Trophoblast cell (in vitro differentiated cells and primary cell): ENCODE results near the gene ATXN1.

Experiments
- DNase-seq, 2 donors: peaks; one replicate each; pipeline ENCODE4 v3.0.0-alpha.2; 2016
- H2AFZ ChIP-seq: 2 replicates; pipeline ENCODE4 v1.6.1; 2013; ENCODE audit warnings: low read length, moderate library complexity, mild to moderate bottlenecking; ENCODE audit not compliant: insufficient read depth, poor library complexity
- H2AK5ac ChIP-seq: 2 replicates; pipeline ENCODE4 v1.6.1; 2013; ENCODE audit warnings: mild to moderate bottlenecking, low read length
- H2BK120ac ChIP-seq: 2 replicates; pipeline ENCODE4 v1.6.1; 2013; ENCODE audit warnings: low read length, mild to moderate bottlenecking, moderate library complexity; ENCODE audit not compliant: insufficient read depth, poor library complexity
- H2BK12ac ChIP-seq: 2 replicates; pipeline ENCODE4 v1.6.1; 2013; ENCODE audit warnings: mild to moderate bottlenecking, low read length, moderate library complexity
- H2BK5ac ChIP-seq: 2 replicates; pipeline ENCODE4 v1.6.1; 2013; ENCODE audit warnings: low read length, low read depth, moderate library complexity, mild to moderate bottlenecking; ENCODE audit not compliant: poor library complexity
- H3K14ac ChIP-seq: 2 replicates; pipeline ENCODE4 v1.6.1; 2013; ENCODE audit warnings: mild to moderate bottlenecking, low read length
- H3K18ac ChIP-seq: 2 replicates; pipeline ENCODE4 v1.6.1; 2013; ENCODE audit warnings: mild to moderate bottlenecking, low read length
- H3K23ac ChIP-seq: 2 replicates; pipeline ENCODE4 v1.6.1; 2013; ENCODE audit warnings: low read length
- H3K27ac ChIP-seq: 2 replicates; pipeline ENCODE4 v1.5.1; 2013; ENCODE audit warnings: low read depth, mild to moderate bottlenecking, inconsistent platforms, low read length, moderate library complexity
- H3K27me3 ChIP-seq: 2 replicates; pipeline ENCODE4 v1.6.1; 2013; ENCODE audit warnings: inconsistent platforms, mild to moderate bottlenecking, low read length, moderate library complexity; ENCODE audit not compliant: insufficient read depth
- H3K36me3 ChIP-seq, 2 experiments: 1 replicate in 1 of 2; 2 replicates in 1 of 2; pipeline ENCODE4 v1.6.1; 2013; ENCODE audit warnings: low read length in 2 of 2, mild to moderate bottlenecking in 2 of 2, moderate library complexity in 1 of 2; ENCODE audit not compliant: insufficient read depth in 2 of 2, control insufficient read depth in 1 of 2
- H3K4ac ChIP-seq: 2 replicates; pipeline ENCODE4 v1.6.1; 2013; ENCODE audit warnings: low read depth, mild to moderate bottlenecking, low read length, moderate library complexity
- H3K4me1 ChIP-seq, 2 experiments: 1 replicate in 1 of 2; 2 replicates in 1 of 2; pipeline ENCODE4 v1.6.1; 2013; ENCODE audit warnings: low read length in 2 of 2, mild to moderate bottlenecking in 2 of 2, moderate library complexity in 1 of 2; ENCODE audit not compliant: insufficient read depth in 2 of 2, control insufficient read depth in 1 of 2
- H3K4me2 ChIP-seq: 2 replicates; pipeline ENCODE4 v1.6.1; 2013; ENCODE audit warnings: inconsistent platforms, mild to moderate bottlenecking, low read length, moderate library complexity
- H3K4me3 ChIP-seq: 2 replicates; pipeline ENCODE4 v1.5.1; 2013; ENCODE audit warnings: mild to moderate bottlenecking, low read depth, low read length, inconsistent platforms
- H3K79me1 ChIP-seq: one replicate; pipeline ENCODE4 v1.6.1; 2013; ENCODE audit warnings: low read length
- H3K79me2 ChIP-seq: 2 replicates; pipeline ENCODE4 v1.6.1; 2013; ENCODE audit warnings: low read length, mild to moderate bottlenecking; ENCODE audit not compliant: control insufficient read depth, insufficient read depth, poor library complexity
- H3K9ac ChIP-seq: 2 replicates; pipeline ENCODE4 v1.6.1; 2013; ENCODE audit warnings: mild to moderate bottlenecking, low read length
- H3K9me3 ChIP-seq: 2 replicates; pipeline ENCODE4 v1.6.1; 2013; ENCODE audit warnings: low read depth, mild to moderate bottlenecking, control low read depth, inconsistent platforms, low read length; ENCODE audit not compliant: insufficient read depth
- H4K12ac ChIP-seq: 2 replicates; pipeline ENCODE4 v1.6.1; 2013; ENCODE audit warnings: low read depth, mild to moderate bottlenecking, low read length, moderate library complexity
- H4K8ac ChIP-seq: 2 replicates; pipeline ENCODE4 v1.6.1; 2013; ENCODE audit warnings: low read depth, mild to moderate bottlenecking, low read length, moderate library complexity
- H4K91ac ChIP-seq: one replicate; pipeline ENCODE4 v1.6.1; 2013; ENCODE audit warnings: low read depth, mild to moderate bottlenecking, low read length, moderate library complexity
- WGBS: extraction: QIAGEN DNeasy Blood & Tissue Kit; methylation state at CpG from one replicate; pipeline ENCODE4 v1.1.7; 2013; ENCODE audit warnings: missing lambda C conversion rate; ENCODE audit not compliant: insufficient read length, insufficient coverage; ENCODE audit errors: extremely low coverage; 5-methylcytosine and 5-hydroxymethylcytosine counted together

Gene ATXN1

DNA sequence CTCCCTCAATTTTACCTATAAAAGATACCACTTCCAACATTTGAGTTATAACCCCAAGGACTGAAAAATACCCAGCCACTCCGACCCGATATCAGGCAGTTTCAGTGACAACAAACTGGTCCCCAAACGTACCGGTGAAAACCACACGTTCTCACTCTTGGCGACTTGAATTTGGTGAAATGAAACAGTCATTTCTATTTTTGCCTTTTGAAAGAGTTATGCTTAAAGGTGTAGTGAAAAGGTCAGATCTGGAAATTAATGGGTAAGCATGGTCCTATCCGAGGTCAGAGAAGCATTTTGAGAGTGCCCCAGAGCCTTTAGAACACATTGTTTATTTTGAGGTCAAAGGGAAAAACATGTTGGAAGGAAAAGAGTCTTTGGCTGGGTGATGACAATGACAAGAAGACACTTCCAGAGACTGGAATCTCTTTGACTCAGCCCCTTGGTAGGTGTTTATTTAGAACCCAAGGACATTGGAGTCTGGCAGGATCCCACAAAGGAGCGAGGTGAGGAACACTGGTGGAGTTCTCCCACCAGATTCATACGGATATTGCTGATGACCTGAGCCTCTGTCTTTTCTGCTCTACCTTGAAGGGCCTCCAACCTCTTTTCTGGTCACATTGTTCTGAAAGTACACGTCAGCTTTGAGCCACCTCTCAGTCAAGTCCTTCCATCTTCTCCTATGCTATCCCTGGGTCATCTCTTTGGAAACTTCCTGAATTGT is 287.9 kb downstream of the ATXN1 start:
- H2BK5ac ChIP-seq, result no peak overlapping the region
- DNase-seq, result no peak
- H4K8ac ChIP-seq, result no peak overlapping the region
- peaks cover 2% of the 10 kb centered on the region for H3K79me2 ChIP-seq
- no peak overlapping the region for H3K9ac ChIP-seq
- no peak overlapping the region for H3K18ac ChIP-seq
- WGBS, result no CpG with 5 or more reads among the region's 10 CpGs
- H3K79me1 ChIP-seq, result no peaks in the 10 kb centered on the region
- no peaks in the 10 kb centered on the region for H3K9me3 ChIP-seq
- H3K36me3 ChIP-seq, result peaks cover 0 to 2% of the 10 kb centered on the region in 2 experiments
- no peak overlapping the region for H3K4ac ChIP-seq
- H3K4me1 ChIP-seq, result peaks cover 2 to 7% of the 10 kb centered on the region in 2 experiments
- no peak overlapping the region for H2AK5ac ChIP-seq
- H3K23ac ChIP-seq, result no peak overlapping the region
- no peak overlapping the region for H3K4me2 ChIP-seq
- H3K27ac ChIP-seq, result no peak overlapping the region
- H4K12ac ChIP-seq, result no peak overlapping the region
- H2BK12ac ChIP-seq, result no peak overlapping the region
- H4K91ac ChIP-seq, result no peak overlapping the region
- H3K27me3 ChIP-seq, result no peaks in the 10 kb centered on the region
- H2BK120ac ChIP-seq, result no peak overlapping the region
- H3K14ac ChIP-seq, result no peak overlapping the region
- no peak overlapping the region for H3K4me3 ChIP-seq
- H2AFZ ChIP-seq, result no peak overlapping the region

DNA sequence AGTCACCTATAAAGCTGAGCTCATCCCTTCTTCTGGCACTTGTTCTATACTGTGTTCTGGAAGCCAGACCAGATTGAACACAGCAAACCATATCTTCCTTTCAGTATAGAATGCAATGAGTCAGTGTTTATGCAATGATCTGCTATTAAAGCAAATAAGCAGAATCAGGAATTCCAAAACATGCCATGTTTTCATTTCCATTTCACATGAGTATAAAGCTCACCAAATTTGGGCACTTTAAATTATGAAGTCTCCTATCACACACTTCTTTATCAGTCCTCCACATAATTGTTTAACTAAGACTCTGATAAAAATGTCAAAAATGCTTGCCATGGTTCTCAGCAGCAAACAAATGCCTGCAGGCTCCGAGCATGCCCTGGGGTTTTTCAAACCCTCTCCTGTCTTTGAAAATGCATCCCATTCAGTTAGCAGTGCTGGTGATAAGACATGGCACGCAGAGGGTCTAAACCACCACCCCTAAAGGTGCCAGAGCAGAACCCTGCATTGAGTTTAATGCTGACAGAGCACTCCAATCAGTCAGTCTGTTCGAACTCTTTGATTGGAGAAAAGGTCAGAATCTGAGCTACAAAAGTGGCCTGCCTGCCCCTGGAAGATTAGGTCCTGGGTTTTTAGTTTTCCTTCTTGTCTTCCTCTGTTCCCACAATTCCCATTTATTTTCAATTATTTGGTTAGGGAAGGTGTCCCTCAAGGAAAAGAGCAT is 288.8 kb downstream of the ATXN1 start:
- Histone ChIP-seq H2AFZ (no peak overlapping the region), H2AK5ac (no peak overlapping the region), H3K27me3 (no peaks in the 10 kb centered on the region), H3K36me3 (peaks cover 0 to 2% of the 10 kb centered on the region in 2 experiments), H3K18ac (no peak overlapping the region), H3K9me3 (no peaks in the 10 kb centered on the region), H2BK120ac (no peak overlapping the region), H3K9ac (no peak overlapping the region), H3K27ac (no peak overlapping the region), H3K4ac (no peak overlapping the region), H4K12ac (no peak overlapping the region), H2BK5ac (no peak overlapping the region), H4K91ac (no peak overlapping the region), H3K23ac (no peak overlapping the region), H2BK12ac (no peak overlapping the region), H3K14ac (no peak overlapping the region), H3K4me1 (peaks cover 2 to 7% of the 10 kb centered on the region in 2 experiments), H3K4me2 (no peak overlapping the region), H3K79me2 (peaks cover 2% of the 10 kb centered on the region), H4K8ac (no peak overlapping the region), H3K79me1 (no peaks in the 10 kb centered on the region), H3K4me3 (no peak overlapping the region)
- no CpG with 5 or more reads among the region's 3 CpGs for WGBS
- DNase-seq, result peak; percentile 24 to 66

DNA sequence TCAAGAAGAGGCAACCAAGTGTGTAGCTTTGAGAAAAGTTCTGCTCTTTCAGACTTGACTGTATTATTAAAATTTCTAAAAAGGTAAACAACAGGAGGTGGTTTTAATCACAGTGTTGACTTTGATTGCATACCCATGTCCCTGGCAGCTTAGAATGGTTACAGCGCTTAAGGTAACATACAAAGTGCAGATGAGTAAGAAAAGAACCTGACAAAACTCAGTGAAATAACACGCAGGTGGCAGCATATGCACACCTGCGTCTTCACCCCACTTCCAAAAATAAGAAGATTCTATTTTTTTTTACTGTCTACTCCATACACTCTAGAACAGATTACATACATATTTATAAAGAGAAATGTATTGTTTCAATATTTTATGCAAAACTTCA is 289.4 kb downstream of the ATXN1 start:
- Histone ChIP-seq H3K4me3 (no peak overlapping the region), H2BK120ac (no peak overlapping the region), H3K27ac (no peak overlapping the region), H3K4me1 (peaks cover 2 to 7% of the 10 kb centered on the region in 2 experiments), H3K79me2 (peaks cover 2% of the 10 kb centered on the region), H3K27me3 (no peaks in the 10 kb centered on the region), H2BK12ac (no peak overlapping the region), H3K9me3 (no peaks in the 10 kb centered on the region), H2AK5ac (no peak overlapping the region), H2BK5ac (no peak overlapping the region), H3K18ac (no peak overlapping the region), H4K12ac (no peak overlapping the region), H3K14ac (no peak overlapping the region), H3K4ac (no peak overlapping the region), H3K9ac (no peak overlapping the region), H3K79me1 (no peaks in the 10 kb centered on the region), H2AFZ (no peak overlapping the region), H4K91ac (no peak overlapping the region), H3K4me2 (no peak overlapping the region), H4K8ac (no peak overlapping the region), H3K36me3 (peaks cover 0 to 2% of the 10 kb centered on the region in 2 experiments), H3K23ac (no peak overlapping the region)
- WGBS, result no CpG with 5 or more reads among the region's 3 CpGs
- no peak for DNase-seq

DNA sequence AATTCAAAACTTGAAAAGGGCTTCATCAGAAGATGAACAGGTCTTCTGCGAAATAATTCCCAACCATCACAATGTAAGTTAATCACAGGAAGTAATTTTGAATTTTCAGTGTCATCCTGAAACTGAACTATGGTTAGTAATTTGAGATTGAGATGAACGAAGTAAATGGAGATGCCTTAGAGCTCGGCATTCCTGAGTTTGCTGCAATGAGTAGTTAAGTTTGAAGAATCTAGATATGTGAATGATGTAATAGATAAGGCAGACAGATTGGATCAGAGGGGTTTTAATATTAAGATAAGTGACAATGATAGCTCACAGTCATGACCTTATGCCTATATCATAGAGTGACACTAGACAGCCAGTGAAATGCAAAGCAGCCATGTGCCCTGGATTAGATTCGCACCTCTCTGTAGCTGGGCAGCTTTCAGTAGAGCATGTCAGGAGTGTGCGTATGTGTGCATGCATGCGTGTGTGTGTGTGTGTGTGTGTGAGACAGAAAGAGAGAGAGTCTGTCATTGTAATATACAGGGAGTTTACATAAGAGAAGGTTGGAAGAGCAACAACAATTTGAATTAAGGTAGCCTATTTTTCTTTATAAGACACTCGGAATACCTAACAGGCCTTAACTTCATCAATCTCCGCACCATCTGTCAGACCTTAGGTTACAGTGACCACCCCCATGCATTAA is 289.9 kb downstream of the ATXN1 start:
- WGBS, result no CpG with 5 or more reads among the region's 8 CpGs
- no peak overlapping the region for H2BK12ac ChIP-seq
- H3K4me1 ChIP-seq, result peaks cover 2 to 7% of the 10 kb centered on the region in 2 experiments
- no peak overlapping the region for H3K4ac ChIP-seq
- no peak overlapping the region for H4K12ac ChIP-seq
- no peak overlapping the region for H3K23ac ChIP-seq
- H3K4me2 ChIP-seq, result no peak overlapping the region
- no peak overlapping the region for H3K4me3 ChIP-seq
- DNase-seq, result peak; percentile 37 to 70
- no peak overlapping the region for H3K14ac ChIP-seq
- no peak overlapping the region for H2BK5ac ChIP-seq
- no peaks in the 10 kb centered on the region for H3K79me1 ChIP-seq
- H4K8ac ChIP-seq, result no peak overlapping the region
- H3K9ac ChIP-seq, result no peak overlapping the region
- peaks cover 2% of the 10 kb centered on the region for H3K79me2 ChIP-seq
- H3K18ac ChIP-seq, result no peak overlapping the region
- H3K27ac ChIP-seq, result no peak overlapping the region
- H4K91ac ChIP-seq, result no peak overlapping the region
- no peak overlapping the region for H2BK120ac ChIP-seq
- H3K9me3 ChIP-seq, result no peaks in the 10 kb centered on the region
- no peak overlapping the region for H2AK5ac ChIP-seq
- peaks cover 0 to 2% of the 10 kb centered on the region in 2 experiments for H3K36me3 ChIP-seq
- H2AFZ ChIP-seq, result no peak overlapping the region
- no peaks in the 10 kb centered on the region for H3K27me3 ChIP-seq
